ENCODE data around the gene RGS7. TPM values are rescaled to one million over a fixed set of nuclear protein-coding genes. Genes with fewer than 3 reads are reported as not detected.

Gene RGS7
- total RNA-seq, 1 experiment from 2014 or later = not detected

DNA sequence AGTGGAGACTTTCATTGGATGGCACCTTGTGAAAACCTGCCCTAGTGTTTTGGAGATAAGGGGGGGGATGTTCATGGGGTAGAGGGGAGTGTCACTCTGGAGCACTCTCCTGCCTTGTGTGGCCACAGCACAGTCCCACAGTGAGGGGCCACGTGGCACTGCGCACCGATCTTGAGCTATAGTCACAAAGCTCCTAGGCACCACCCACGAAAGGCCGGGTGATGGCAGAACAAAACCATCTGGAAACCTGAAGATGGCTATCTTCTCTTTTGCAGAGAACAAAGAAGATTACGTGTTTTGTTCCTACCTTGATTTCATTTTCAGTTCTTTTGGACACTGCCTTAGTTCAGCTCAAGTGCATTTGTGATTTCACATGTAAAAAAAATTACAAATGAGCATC, 220.6 kb downstream of the RGS7 start:
- no peak overlapping the region for H3K4me2 ChIP-seq (ENCODE audit: low read depth, low read length, poor library complexity, severe bottlenecking)
- no peak for DNase-seq
- H3K9me3 ChIP-seq (ENCODE audit: low read length) = no peaks in the 10 kb centered on the region

GRCh38 chr1:241131636-241132194, 225.3 kb downstream of the RGS7 start:
- H3K9me3 ChIP-seq (ENCODE audit: low read length) = no peaks in the 10 kb centered on the region
- no peak for DNase-seq
- no peak overlapping the region for H3K4me3 ChIP-seq (ENCODE audit: low read length)
- no peaks in the 10 kb centered on the region for H3K79me2 ChIP-seq (ENCODE audit: low read length)
- H3K4me2 ChIP-seq (ENCODE audit: low read depth, low read length, poor library complexity, severe bottlenecking) = no peak overlapping the region
- H3K27ac ChIP-seq (ENCODE audit: low read length) = no peak overlapping the region
- H3K9ac ChIP-seq (ENCODE audit: low read length) = no peak overlapping the region
- H3K36me3 ChIP-seq (ENCODE audit: insufficient read depth, low read length) = no peaks in the 10 kb centered on the region
- no peak overlapping the region for H2AFZ ChIP-seq (ENCODE audit: low read length)
- no peaks in the 10 kb centered on the region for H3K4me1 ChIP-seq (ENCODE audit: low read length)
- H3K9me2 ChIP-seq (replicated peaks; ENCODE audit: insufficient read depth, low read length) = no peaks in the 10 kb centered on the region
- H4K20me1 ChIP-seq (ENCODE audit: insufficient read depth, low read depth, low read length) = no peaks in the 10 kb centered on the region
- H3K27me3 ChIP-seq (ENCODE audit: low read length) = no peaks in the 10 kb centered on the region

More for the DNA sequence above, 220.6 kb downstream of the RGS7 start:
- no peaks in the 10 kb centered on the region for H3K4me1 ChIP-seq (ENCODE audit: low read length)
- H3K4me3 ChIP-seq (ENCODE audit: low read length) = no peak overlapping the region
- H2AFZ ChIP-seq (ENCODE audit: low read length) = no peak overlapping the region
- H3K36me3 ChIP-seq (ENCODE audit: insufficient read depth, low read length) = no peaks in the 10 kb centered on the region
- H3K9me2 ChIP-seq (replicated peaks; ENCODE audit: insufficient read depth, low read length) = no peaks in the 10 kb centered on the region
- H3K9ac ChIP-seq (ENCODE audit: low read length) = no peak overlapping the region
- no peak overlapping the region for H3K27ac ChIP-seq (ENCODE audit: low read length)
- H4K20me1 ChIP-seq (ENCODE audit: insufficient read depth, low read depth, low read length) = no peaks in the 10 kb centered on the region
- H3K79me2 ChIP-seq (ENCODE audit: low read length) = no peaks in the 10 kb centered on the region
- no peaks in the 10 kb centered on the region for H3K27me3 ChIP-seq (ENCODE audit: low read length)

GRCh38 chr1:241130881-241131280, 226.1 kb downstream of the RGS7 start:
- Histone ChIP-seq H3K27me3 (ENCODE audit: low read length) (no peaks in the 10 kb centered on the region), H3K79me2 (ENCODE audit: low read length) (no peaks in the 10 kb centered on the region), H3K27ac (ENCODE audit: low read length) (no peak overlapping the region), H3K36me3 (ENCODE audit: insufficient read depth, low read length) (no peaks in the 10 kb centered on the region), H4K20me1 (ENCODE audit: insufficient read depth, low read depth, low read length) (no peaks in the 10 kb centered on the region), H3K4me2 (ENCODE audit: low read depth, low read length, poor library complexity, severe bottlenecking) (no peak overlapping the region), H2AFZ (ENCODE audit: low read length) (no peak overlapping the region), H3K9ac (ENCODE audit: low read length) (no peak overlapping the region), H3K4me3 (ENCODE audit: low read length) (no peak overlapping the region), H3K9me2 (replicated peaks; ENCODE audit: insufficient read depth, low read length) (no peaks in the 10 kb centered on the region), H3K4me1 (ENCODE audit: low read length) (no peaks in the 10 kb centered on the region), H3K9me3 (ENCODE audit: low read length) (no peaks in the 10 kb centered on the region)
- DNase-seq = no peak

DNA sequence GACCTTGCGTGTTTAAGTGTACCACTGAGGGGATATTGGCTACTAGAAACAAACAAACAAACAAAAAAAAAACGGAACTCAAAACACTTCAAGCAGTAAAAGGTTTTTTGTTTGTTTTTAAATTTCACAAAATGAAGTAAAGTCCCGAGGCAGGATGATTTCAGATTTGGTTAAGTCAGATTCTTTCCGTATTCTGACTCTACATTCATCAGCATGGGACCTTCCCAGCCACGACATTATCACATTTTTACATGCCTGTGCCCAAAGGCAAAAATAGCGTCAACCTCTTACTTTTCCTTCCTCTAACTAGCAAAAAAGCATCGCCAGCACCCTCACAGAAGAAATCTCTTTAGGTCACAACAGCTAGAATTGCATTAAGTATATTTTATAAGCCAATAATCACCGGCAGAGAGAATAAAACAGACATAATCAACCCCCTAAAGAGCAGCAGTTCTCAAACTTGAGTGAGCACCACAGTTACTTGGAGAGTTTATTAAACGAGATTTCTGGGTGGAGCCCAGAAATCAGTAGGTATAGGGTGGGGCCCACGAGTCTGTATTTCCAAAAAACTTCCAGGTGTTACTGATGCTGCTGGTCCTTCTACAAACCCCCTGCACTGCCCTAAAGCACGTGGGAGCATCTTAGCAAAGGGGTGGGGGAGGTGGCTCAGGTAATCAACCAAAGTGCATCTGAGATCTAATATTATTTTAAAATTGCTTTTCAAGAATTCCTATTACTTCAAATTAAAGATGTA, 227.6 kb downstream of the RGS7 start:
- H3K9me2 ChIP-seq (replicated peaks; ENCODE audit: insufficient read depth, low read length) = no peaks in the 10 kb centered on the region
- H3K27ac ChIP-seq (ENCODE audit: low read length) = no peak overlapping the region
- H3K36me3 ChIP-seq (ENCODE audit: insufficient read depth, low read length) = no peaks in the 10 kb centered on the region
- H4K20me1 ChIP-seq (ENCODE audit: insufficient read depth, low read depth, low read length) = no peaks in the 10 kb centered on the region
- no peak overlapping the region for H3K4me3 ChIP-seq (ENCODE audit: low read length)
- H3K79me2 ChIP-seq (ENCODE audit: low read length) = no peaks in the 10 kb centered on the region
- no peak overlapping the region for H3K4me2 ChIP-seq (ENCODE audit: low read depth, low read length, poor library complexity, severe bottlenecking)
- H3K4me1 ChIP-seq (ENCODE audit: low read length) = no peaks in the 10 kb centered on the region
- no peak for DNase-seq
- no peaks in the 10 kb centered on the region for H3K27me3 ChIP-seq (ENCODE audit: low read length)
- no peaks in the 10 kb centered on the region for H3K9me3 ChIP-seq (ENCODE audit: low read length)
- no peak overlapping the region for H2AFZ ChIP-seq (ENCODE audit: low read length)
- H3K9ac ChIP-seq (ENCODE audit: low read length) = no peak overlapping the region

- Histone ChIP-seq H2AFZ (ENCODE audit: low read length) (no peak overlapping the region), H4K20me1 (ENCODE audit: insufficient read depth, low read depth, low read length) (no peaks in the 10 kb centered on the region), H3K9me3 (ENCODE audit: low read length) (no peaks in the 10 kb centered on the region)
These were observed 231.7 kb downstream of the RGS7 start for GRCh38 chr1:241125286-241125685.

DNA sequence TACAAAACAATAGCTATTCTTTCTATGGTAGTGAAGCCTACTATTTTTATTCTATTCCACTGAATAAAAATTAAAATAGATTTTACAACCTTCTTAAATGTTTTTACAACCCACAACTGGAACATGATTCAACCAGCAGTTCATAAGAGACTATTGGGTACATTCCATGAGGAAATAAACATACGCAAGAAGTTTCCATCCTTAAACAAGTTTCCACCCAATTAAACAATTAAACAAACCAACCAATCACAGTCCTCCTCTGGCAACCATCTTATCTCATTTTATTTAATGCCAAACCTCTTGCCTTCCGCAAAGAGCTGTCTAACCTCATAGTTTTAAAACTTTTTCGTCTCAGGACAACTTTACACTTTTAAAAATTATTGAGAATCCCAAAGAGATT, 239.0 kb downstream of the RGS7 start:
- Histone ChIP-seq H3K79me2 (ENCODE audit: low read length) (no peaks in the 10 kb centered on the region), H3K27ac (ENCODE audit: low read length) (no peak overlapping the region), H2AFZ (ENCODE audit: low read length) (no peak overlapping the region), H3K4me3 (ENCODE audit: low read length) (no peak overlapping the region), H4K20me1 (ENCODE audit: insufficient read depth, low read depth, low read length) (no peaks in the 10 kb centered on the region), H3K9me2 (replicated peaks; ENCODE audit: insufficient read depth, low read length) (no peaks in the 10 kb centered on the region), H3K4me1 (ENCODE audit: low read length) (no peaks in the 10 kb centered on the region), H3K9me3 (ENCODE audit: low read length) (no peaks in the 10 kb centered on the region), H3K4me2 (ENCODE audit: low read depth, low read length, poor library complexity, severe bottlenecking) (no peak overlapping the region), H3K36me3 (ENCODE audit: insufficient read depth, low read length) (no peaks in the 10 kb centered on the region), H3K27me3 (ENCODE audit: low read length) (no peaks in the 10 kb centered on the region), H3K9ac (ENCODE audit: low read length) (no peak overlapping the region)
- DNase-seq = no peak

More at GRCh38 chr1:241125286-241125685, 231.7 kb downstream of the RGS7 start:
- Histone ChIP-seq H3K9ac (ENCODE audit: low read length) (no peak overlapping the region), H3K4me1 (ENCODE audit: low read length) (no peaks in the 10 kb centered on the region), H3K79me2 (ENCODE audit: low read length) (no peaks in the 10 kb centered on the region), H3K27me3 (ENCODE audit: low read length) (no peaks in the 10 kb centered on the region), H3K4me2 (ENCODE audit: low read depth, low read length, poor library complexity, severe bottlenecking) (no peak overlapping the region), H3K27ac (ENCODE audit: low read length) (no peak overlapping the region), H3K4me3 (ENCODE audit: low read length) (no peak overlapping the region), H3K9me2 (replicated peaks; ENCODE audit: insufficient read depth, low read length) (no peaks in the 10 kb centered on the region), H3K36me3 (ENCODE audit: insufficient read depth, low read length) (no peaks in the 10 kb centered on the region)
- no peak for DNase-seq

- Histone ChIP-seq H3K4me3 (ENCODE audit: low read length) (no peak overlapping the region), H2AFZ (ENCODE audit: low read length) (no peak overlapping the region), H3K27me3 (ENCODE audit: low read length) (no peaks in the 10 kb centered on the region), H3K9ac (ENCODE audit: low read length) (no peak overlapping the region), H3K4me2 (ENCODE audit: low read depth, low read length, poor library complexity, severe bottlenecking) (no peak overlapping the region), H3K9me3 (ENCODE audit: low read length) (no peaks in the 10 kb centered on the region), H3K4me1 (ENCODE audit: low read length) (no peaks in the 10 kb centered on the region), H3K79me2 (ENCODE audit: low read length) (no peaks in the 10 kb centered on the region), H3K36me3 (ENCODE audit: insufficient read depth, low read length) (no peaks in the 10 kb centered on the region), H3K9me2 (replicated peaks; ENCODE audit: insufficient read depth, low read length) (no peaks in the 10 kb centered on the region), H4K20me1 (ENCODE audit: insufficient read depth, low read depth, low read length) (no peaks in the 10 kb centered on the region), H3K27ac (ENCODE audit: low read length) (no peak overlapping the region)
- DNase-seq = no peak
These were observed 241.2 kb downstream of the RGS7 start for GRCh38 chr1:241115784-241116183.

DNA sequence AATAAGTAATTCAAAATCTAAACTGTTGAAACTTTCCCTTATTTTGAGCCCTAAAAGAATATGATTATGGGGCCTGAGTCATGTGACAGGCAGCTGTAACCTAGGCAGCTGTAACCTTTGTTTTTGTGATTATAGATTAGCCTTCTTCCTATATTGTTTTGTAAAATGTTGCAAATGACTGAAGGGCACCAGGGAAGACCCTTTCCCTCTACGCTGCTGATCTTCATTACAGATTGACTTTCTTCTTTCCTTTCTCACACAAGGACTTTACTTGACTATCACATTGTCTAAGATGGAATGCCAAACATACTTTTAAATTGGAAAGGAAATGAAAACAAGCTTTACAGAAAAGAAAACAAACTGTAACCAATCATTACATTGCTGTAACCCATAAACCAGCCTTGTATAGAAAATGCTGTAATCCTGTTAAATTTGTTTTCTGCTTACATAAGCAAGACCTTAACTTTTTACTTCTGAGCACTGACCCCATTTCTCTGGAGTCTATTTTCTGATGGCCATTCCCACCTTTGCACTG, 242.2 kb downstream of the RGS7 start:
- Histone ChIP-seq H3K4me2 (ENCODE audit: low read depth, low read length, poor library complexity, severe bottlenecking) (no peak overlapping the region), H3K27me3 (ENCODE audit: low read length) (no peaks in the 10 kb centered on the region), H3K9me3 (ENCODE audit: low read length) (no peaks in the 10 kb centered on the region), H3K4me1 (ENCODE audit: low read length) (no peaks in the 10 kb centered on the region), H3K36me3 (ENCODE audit: insufficient read depth, low read length) (no peaks in the 10 kb centered on the region), H3K27ac (ENCODE audit: low read length) (no peak overlapping the region), H3K79me2 (ENCODE audit: low read length) (no peaks in the 10 kb centered on the region), H3K9me2 (replicated peaks; ENCODE audit: insufficient read depth, low read length) (no peaks in the 10 kb centered on the region), H2AFZ (ENCODE audit: low read length) (no peak overlapping the region), H3K9ac (ENCODE audit: low read length) (no peak overlapping the region), H3K4me3 (ENCODE audit: low read length) (no peak overlapping the region), H4K20me1 (ENCODE audit: insufficient read depth, low read depth, low read length) (no peaks in the 10 kb centered on the region)
- DNase-seq = no peak
